HepG2 (cell line): Measurements from ENCODE around the gene MBD5. TPM values are rescaled to one million over a fixed set of nuclear protein-coding genes. Genes with fewer than 3 reads are reported as not detected.

ENCODE experiments used
- ATAC-seq: fragments of 200-7000 bp; cut with Tn5 transposase; 3 replicates; pipeline ENCODE4 v1.9.1; 2020; ENCODE audit warnings: mild to moderate bottlenecking, moderate library complexity
- BruUV-seq: library from RNA; stranded (reverse); fragments of 400-500 nt; replicated peaks from 2 replicates; lab custom pipeline; 2021; lab: Mats Ljungman, UMichigan
- CTCF ChIA-PET: fragments of 300-600 bp; formaldehyde crosslinking; extraction: SDS; loops from one replicate; lab custom pipeline; 2021; ENCODE audit warnings: low total read pairs, inconsistent platforms, low intra/inter-chr PET ratio; lab: Yijun Ruan, JAX
- POLR2A ChIA-PET: fragments of 350-600 bp; sonication (Branson Sonifier 250); formaldehyde crosslinking; loops from one replicate; lab custom pipeline; 2020; ENCODE audit warnings: antibody characterized with exemption, inconsistent platforms; lab: Yijun Ruan, JAX
- DNase-seq: peaks from one replicate; pipeline ENCODE4 v3.0.0-alpha.2; 2015; ENCODE audit warnings: low spot score
- FAIRE-seq: peaks from 3 replicates; lab custom pipeline; 2011; peaks lifted over from hg19 to GRCh38; lab: Jason Lieb, UNC
- H2AFZ ChIP-seq: one replicate; pipeline ENCODE4 v1.6.1; 2011; ENCODE audit warnings: low read length, inconsistent platforms
- H3K27ac ChIP-seq: fragments of 300-600 bp; 3 replicates; pipeline ENCODE4 v1.8.0; 2011; ENCODE audit warnings: mixed run types, mild to moderate bottlenecking, mixed read lengths, low read length, inconsistent platforms; ENCODE audit not compliant: insufficient read depth; ENCODE audit errors: extremely low read length
- H3K27me3 ChIP-seq, 2 experiments: fragments of 200-600 bp in 1 of 2; 2 replicates in 1 of 2; 3 replicates in 1 of 2; pipeline versions ENCODE4 v1.6.0 to v1.8.0; 2011; ENCODE audit warnings: low read length in 2 of 2, mild to moderate bottlenecking in 2 of 2, moderate library complexity in 2 of 2, inconsistent platforms in 1 of 2; ENCODE audit not compliant: insufficient read depth in 2 of 2, control insufficient read depth in 1 of 2
- H3K36me3 ChIP-seq, 2 experiments: fragments of 200-600 bp in 1 of 2; replicated peaks in 1 of 2; 2 replicates in 1 of 2; 3 replicates in 1 of 2; pipeline versions ENCODE4 v1.5.1 to v1.8.0; 2011; ENCODE audit warnings: low read length in 2 of 2, inconsistent platforms in 1 of 2; ENCODE audit not compliant: insufficient read depth in 2 of 2, control insufficient read depth in 1 of 2
- H3K4me1 ChIP-seq: 2 replicates; pipeline ENCODE4 v1.5.1; 2012; ENCODE audit warnings: low read length, inconsistent platforms; ENCODE audit not compliant: insufficient read depth
- H3K4me2 ChIP-seq: 2 replicates; pipeline ENCODE4 v1.6.0; 2011; ENCODE audit warnings: low read depth, low read length, inconsistent platforms
- H3K4me3 ChIP-seq, 3 experiments: fragments of 200-600 bp in 1 of 3; sonication (generic), shearing (Covaris generic) in 1 of 3; replicated peaks in 1 of 3; 2 replicates each; pipeline ENCODE4 v1.5.1; 2011 to 2016; ENCODE audit warnings: low read length in 3 of 3, inconsistent platforms in 2 of 3, low read depth in 2 of 3, mild to moderate bottlenecking in 2 of 3, control low read depth in 1 of 3, mixed read lengths in 1 of 3; ENCODE audit not compliant: insufficient read depth in 1 of 3
- H3K79me2 ChIP-seq: one replicate; pipeline ENCODE4 v1.6.1; 2011; ENCODE audit warnings: low read length, inconsistent platforms; ENCODE audit not compliant: insufficient read depth
- H3K9ac ChIP-seq: 2 replicates; pipeline ENCODE4 v1.6.0; 2011; ENCODE audit warnings: mild to moderate bottlenecking, low read depth, low read length, inconsistent platforms; ENCODE audit not compliant: insufficient read depth
- H3K9me3 ChIP-seq: 2 replicates; pipeline ENCODE4 v1.5.1; 2012; ENCODE audit warnings: mild to moderate bottlenecking, low read length
- H4K20me1 ChIP-seq: 2 replicates; pipeline ENCODE4 v1.6.0; 2011; ENCODE audit warnings: inconsistent platforms, mild to moderate bottlenecking, low read length, moderate library complexity; ENCODE audit not compliant: insufficient read depth
- BCLAF1 ChIP-seq: fragments of 450-650 bp; IDR thresholded peaks from 2 replicates; pipeline ENCODE4 v1.6.1; 2017; ENCODE audit warnings: mild to moderate bottlenecking
- CAMTA2 ChIP-seq: sonication (generic); formaldehyde crosslinking; IDR thresholded peaks from 2 replicates; pipeline ENCODE4 v1.4.0; 2020; ENCODE audit warnings: mild to moderate bottlenecking, missing genetic modification reagents, borderline replicate concordance
- FOXK2 ChIP-seq: fragments of 450-650 bp; IDR thresholded peaks from 2 replicates; pipeline ENCODE4 v1.6.1; 2016
- KLF11 ChIP-seq: IDR thresholded peaks from 2 replicates; pipeline ENCODE4 v1.6.1; 2016; ENCODE audit warnings: missing compliant biosample characterization
- MIER3 ChIP-seq: IDR thresholded peaks from 2 replicates; pipeline ENCODE4 v1.6.1; 2016; ENCODE audit warnings: missing compliant biosample characterization, borderline replicate concordance
- SKI ChIP-seq: fragments of 450-650 bp; IDR thresholded peaks from one replicate; pipeline ENCODE4 v1.6.1; 2018; ENCODE audit warnings: mild to moderate bottlenecking; ENCODE audit not compliant: partially characterized antibody
- SOX13 ChIP-seq, 3 experiments: fragments of 450-650 bp in 1 of 3; sonication (generic) in 1 of 3; formaldehyde crosslinking in 1 of 3; IDR thresholded peaks in 2 of 3; conservative IDR thresholded peaks in 1 of 3; 2 replicates each; pipeline versions ENCODE4 v1.5.0 to v1.6.1; 2016 to 2020; ENCODE audit warnings: antibody characterized with exemption in 1 of 3, mild to moderate bottlenecking in 1 of 3, missing compliant biosample characterization in 1 of 3, missing genetic modification reagents in 1 of 3, moderate library complexity in 1 of 3
- STAT6 ChIP-seq: sonication (generic); formaldehyde crosslinking; IDR thresholded peaks from 2 replicates; pipeline ENCODE4 v1.4.0; 2020; ENCODE audit warnings: missing genetic modification reagents, mild to moderate bottlenecking, borderline replicate concordance
- ZGPAT ChIP-seq: IDR thresholded peaks from 2 replicates; pipeline ENCODE4 v1.6.1; 2016; ENCODE audit warnings: mild to moderate bottlenecking
- ZNF768 ChIP-seq: sonication (generic); formaldehyde crosslinking; IDR thresholded peaks from 2 replicates; pipeline ENCODE4 v1.4.0; 2020; ENCODE audit warnings: missing genetic modification reagents
- WGBS: methylation state at CpG from one replicate; pipeline ENCODE4 v1.1.6; 2017; ENCODE audit warnings: low lambda C conversion rate; 5-methylcytosine and 5-hydroxymethylcytosine counted together
- in situ Hi-C: cut with HindIII; loops from 2 replicates; pipeline ENCODE4 v1.10.0; 2017; ENCODE audit warnings: low pct_unique_long_range_greater_than_20kb; ENCODE audit not compliant: extremely low pct_ligation_motif_present
- intact Hi-C: fragments of 100-400 bp; cut with micrococcal nuclease; formaldehyde crosslinking; loops from one replicate; pipeline ENCODE4 v1.10.0; 2022; ENCODE audit not compliant: unreplicated experiment
- polyA plus RNA-seq, 8 experiments: library from polyadenylated mRNA; depleted of rRNA in 3 of 8; stranded (reverse) in 7 of 8; unstranded in 1 of 8; fragments of >200 nt; fragmentation: Illumina TruSeq in 4 of 8; extraction: Trizol in 4 of 8; gene quantifications; 2 replicates each; pipeline versions ENCODE4 v1.2.1 to v1.2.3, GENCODE V29; 2011 to 2016; ENCODE audit warnings: low read depth in 4 of 8, missing spikeins in 1 of 8, mixed read lengths in 1 of 8; ENCODE audit not compliant: insufficient read depth in 1 of 8
- total RNA-seq, 5 experiments: library from RNA; depleted of rRNA; stranded (reverse); fragments of >200 nt; fragmentation: Illumina TruSeq; extraction: Trizol; gene quantifications; 2 replicates each; pipeline ENCODE4 v1.2.3, GENCODE V29; 2016; ENCODE audit warnings: low read depth in 1 of 5

MBD5 gene
- total and polyA plus RNA-seq, 2 of the 13 experiments (the other 11 are each of a cell fraction or from before 2014, with no cell fraction given), result 13.5 to 26.4 TPM

GRCh38 chr2:148450531-148450930, 429.6 kb downstream of the MBD5 start:
- H3K4me2 ChIP-seq, result no peak overlapping the region
- ChIA-PET CTCF (no interaction called here), POLR2A (no interaction called here)
- no TSS peak for BruUV-seq
- DNase-seq (no peak), ATAC-seq (no peak), FAIRE-seq (no peak)
- intact Hi-C loops (no loop called here), in situ Hi-C loops (no loop called here)
- no peak overlapping the region for H2AFZ ChIP-seq
- H3K36me3 ChIP-seq, result no peaks in the 10 kb centered on the region
- H3K27me3 ChIP-seq, result no peaks in the 10 kb centered on the region
- H3K27ac ChIP-seq, result no peak overlapping the region
- H3K9ac ChIP-seq, result no peak overlapping the region
- H4K20me1 ChIP-seq, result no peaks in the 10 kb centered on the region
- no peak for TF ChIP-seq ZNF768
- no peak for TF ChIP-seq BCLAF1
- no peak for TF ChIP-seq FOXK2
- no peak for TF ChIP-seq CAMTA2 (CRISPR knock-in tag)
- 64% methylated on average over 3 of the region's 3 CpGs for WGBS
- H3K4me3 ChIP-seq, result no peak overlapping the region
- peaks cover 5% of the 10 kb centered on the region for H3K4me1 ChIP-seq
- H3K79me2 ChIP-seq, result no peaks in the 10 kb centered on the region
- no peaks in the 10 kb centered on the region for H3K9me3 ChIP-seq

GRCh38 chr2:148451046-148451445, 430.2 kb downstream of the MBD5 start:
- ChIA-PET CTCF (no interaction called here), POLR2A (no interaction called here)
- FAIRE-seq (no peak), ATAC-seq (no peak), DNase-seq (no peak)
- BruUV-seq, result no TSS peak
- no peak overlapping the region for H3K9ac ChIP-seq
- no peaks in the 10 kb centered on the region for H3K79me2 ChIP-seq
- no peaks in the 10 kb centered on the region for H3K27me3 ChIP-seq
- no peak overlapping the region for H2AFZ ChIP-seq
- intact Hi-C loops (no loop called here), in situ Hi-C loops (no loop called here)
- WGBS, result 76% methylated on average over 2 of the region's 2 CpGs
- H3K4me1 ChIP-seq, result peaks cover 10% of the 10 kb centered on the region
- H3K27ac ChIP-seq, result no peak overlapping the region
- no peak overlapping the region for H3K4me2 ChIP-seq
- no peak overlapping the region for H3K4me3 ChIP-seq
- H3K9me3 ChIP-seq, result no peaks in the 10 kb centered on the region
- H3K36me3 ChIP-seq, result no peaks in the 10 kb centered on the region
- H4K20me1 ChIP-seq, result no peaks in the 10 kb centered on the region
- TF ChIP-seq SOX13 (IDR thresholded peaks at IDR 0.05) (no peak), SOX13 (CRISPR knock-in tag; conservative IDR thresholded peaks at IDR 0.05 in 1 of 2, IDR thresholded peaks at IDR 0.05 in 1 of 2) (no peak), KLF11 (CRISPR knock-in tag) (no peak), STAT6 (CRISPR knock-in tag) (no peak), MIER3 (CRISPR knock-in tag) (no peak), SKI (no peak), ZGPAT (no peak)
